ENCODE measurements around the gene MICB. TPM values are rescaled to one million over a fixed set of nuclear protein-coding genes. Genes with fewer than 3 reads are reported as not detected.

MICB gene
- total RNA-seq, 4 donors from 2014 or later, result 2.3 to 9.3 (median 3.8) TPM

DNA sequence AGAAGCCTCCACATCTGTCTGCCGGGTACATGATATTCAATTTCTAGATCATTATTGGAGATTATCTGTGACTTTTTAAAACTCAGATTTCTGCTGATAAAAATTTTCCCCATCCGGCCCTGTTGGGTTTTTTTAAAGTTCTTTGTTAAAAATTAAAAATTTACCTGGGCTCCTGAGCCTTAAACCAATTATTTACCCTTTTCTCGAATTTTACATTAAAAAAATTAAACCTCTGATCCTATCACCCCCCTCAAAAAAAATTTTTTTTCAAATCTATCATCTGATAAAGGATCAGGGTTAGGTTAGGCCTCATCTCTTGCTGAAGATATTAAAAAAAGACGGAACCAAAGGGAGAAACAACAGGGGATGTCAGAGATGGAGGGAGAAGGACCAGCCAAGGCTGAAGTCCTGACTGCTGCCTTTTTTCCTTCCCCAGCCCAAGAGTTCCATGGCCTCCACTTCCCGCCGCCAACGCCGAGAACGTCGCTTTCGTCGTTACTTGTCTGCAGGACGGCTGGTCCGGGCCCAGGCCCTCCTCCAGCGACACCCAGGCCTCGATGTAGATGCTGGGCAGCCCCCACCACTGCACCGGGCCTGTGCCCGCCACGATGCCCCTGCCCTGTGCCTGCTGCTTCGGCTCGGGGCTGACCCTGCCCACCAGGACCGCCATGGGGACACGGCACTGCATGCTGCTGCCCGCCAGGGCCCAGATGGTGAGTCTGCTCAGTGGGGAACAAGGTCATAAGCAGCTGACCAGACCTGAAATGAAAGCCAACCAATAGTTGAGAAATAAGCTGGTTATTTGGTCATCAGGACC lies 50.0 kb downstream of the MICB start:
- TF ChIP-seq, protein P1, sequence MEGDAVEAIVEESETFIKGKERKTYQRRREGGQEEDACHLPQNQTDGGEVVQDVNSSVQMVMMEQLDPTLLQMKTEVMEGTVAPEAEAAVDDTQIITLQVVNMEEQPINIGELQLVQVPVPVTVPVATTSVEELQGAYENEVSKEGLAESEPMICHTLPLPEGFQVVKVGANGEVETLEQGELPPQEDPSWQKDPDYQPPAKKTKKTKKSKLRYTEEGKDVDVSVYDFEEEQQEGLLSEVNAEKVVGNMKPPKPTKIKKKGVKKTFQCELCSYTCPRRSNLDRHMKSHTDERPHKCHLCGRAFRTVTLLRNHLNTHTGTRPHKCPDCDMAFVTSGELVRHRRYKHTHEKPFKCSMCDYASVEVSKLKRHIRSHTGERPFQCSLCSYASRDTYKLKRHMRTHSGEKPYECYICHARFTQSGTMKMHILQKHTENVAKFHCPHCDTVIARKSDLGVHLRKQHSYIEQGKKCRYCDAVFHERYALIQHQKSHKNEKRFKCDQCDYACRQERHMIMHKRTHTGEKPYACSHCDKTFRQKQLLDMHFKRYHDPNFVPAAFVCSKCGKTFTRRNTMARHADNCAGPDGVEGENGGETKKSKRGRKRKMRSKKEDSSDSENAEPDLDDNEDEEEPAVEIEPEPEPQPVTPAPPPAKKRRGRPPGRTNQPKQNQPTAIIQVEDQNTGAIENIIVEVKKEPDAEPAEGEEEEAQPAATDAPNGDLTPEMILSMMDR (IDR thresholded peaks at IDR 0.05; ENCODE audit: low read depth), result no peak

DNA sequence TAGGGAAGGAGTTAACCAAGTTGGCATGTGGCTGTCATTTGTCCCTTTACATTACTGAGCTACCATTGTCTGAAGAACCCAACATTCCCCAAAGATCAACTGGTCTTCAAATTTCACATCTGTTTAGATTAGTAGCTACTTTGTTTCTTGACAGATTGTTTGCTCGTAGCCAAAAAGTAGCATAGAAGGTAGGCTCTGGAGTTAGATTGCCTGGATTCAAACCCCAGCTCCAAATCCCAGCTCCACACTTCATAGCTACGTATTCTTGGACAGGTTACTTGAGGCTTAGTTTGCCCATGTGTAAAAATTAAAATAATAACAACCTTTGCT lies 50.6 kb downstream of the MICB start:
- TF ChIP-seq, protein P1 (IDR thresholded peaks at IDR 0.05; ENCODE audit: low read depth), result no peak

DNA sequence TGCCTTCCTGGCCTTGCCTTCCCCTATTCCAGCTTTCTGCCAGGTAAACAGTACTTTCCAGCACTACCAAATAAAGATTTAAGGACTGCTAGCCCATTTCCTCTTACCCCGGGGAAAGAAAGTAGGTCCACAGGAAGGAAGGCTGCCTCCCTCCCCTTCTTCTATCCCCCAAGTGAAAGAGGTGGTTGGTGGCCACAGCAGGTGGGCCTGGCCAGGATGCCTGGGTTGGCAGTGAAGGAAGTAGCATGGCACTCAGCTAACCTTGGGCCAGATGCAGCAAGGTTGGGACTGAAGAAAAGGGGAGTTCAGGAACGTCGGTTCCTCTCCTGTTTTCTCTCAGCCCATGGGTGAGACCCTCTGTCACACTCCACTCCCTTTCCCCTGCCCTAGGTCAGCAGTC lies 58.4 kb downstream of the MICB start:
- TF ChIP-seq, protein P1 (IDR thresholded peaks at IDR 0.05; ENCODE audit: low read depth), result no peak

DNA sequence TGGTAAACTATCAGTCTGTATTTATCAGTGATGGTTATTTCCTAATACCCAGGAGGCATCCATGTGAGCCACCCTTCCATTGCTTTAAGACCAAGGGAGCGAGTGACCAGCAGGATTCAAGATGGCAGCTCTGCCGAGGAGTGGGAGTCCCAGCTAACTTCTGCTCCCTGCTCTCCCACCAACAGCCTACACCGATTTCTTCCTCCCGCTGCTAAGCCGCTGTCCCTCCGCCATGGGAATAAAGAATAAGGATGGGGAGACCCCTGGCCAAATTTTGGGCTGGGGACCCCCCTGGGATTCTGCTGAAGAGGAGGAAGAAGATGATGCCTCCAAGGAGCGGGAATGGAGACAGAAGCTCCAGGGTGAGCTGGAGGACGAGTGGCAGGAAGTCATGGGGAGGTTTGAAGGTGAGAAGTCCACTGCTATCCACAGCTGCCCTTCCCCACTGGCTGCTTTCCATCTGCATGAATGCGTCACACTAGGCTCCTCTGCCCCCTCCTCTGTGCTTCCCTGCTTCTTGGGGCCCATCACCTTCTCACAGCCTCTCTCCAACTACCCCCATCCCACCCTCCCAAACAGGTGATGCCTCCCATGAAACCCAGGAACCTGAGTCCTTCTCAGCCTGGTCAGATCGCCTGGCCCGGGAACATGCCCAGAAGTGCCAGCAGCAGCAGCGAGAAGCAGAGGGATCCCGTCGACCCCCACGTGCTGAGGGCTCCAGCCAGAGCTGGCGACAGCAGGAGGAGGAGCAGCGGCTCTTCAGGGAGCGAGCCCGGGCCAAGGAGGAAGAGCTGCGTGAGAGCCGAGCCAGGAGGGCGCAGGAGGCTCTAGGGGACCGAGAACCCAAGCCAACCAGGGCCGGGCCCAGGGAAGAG lies 59.7 kb downstream of the MICB start:
- TF ChIP-seq, protein P1 (IDR thresholded peaks at IDR 0.05; ENCODE audit: low read depth), result no peak

DNA sequence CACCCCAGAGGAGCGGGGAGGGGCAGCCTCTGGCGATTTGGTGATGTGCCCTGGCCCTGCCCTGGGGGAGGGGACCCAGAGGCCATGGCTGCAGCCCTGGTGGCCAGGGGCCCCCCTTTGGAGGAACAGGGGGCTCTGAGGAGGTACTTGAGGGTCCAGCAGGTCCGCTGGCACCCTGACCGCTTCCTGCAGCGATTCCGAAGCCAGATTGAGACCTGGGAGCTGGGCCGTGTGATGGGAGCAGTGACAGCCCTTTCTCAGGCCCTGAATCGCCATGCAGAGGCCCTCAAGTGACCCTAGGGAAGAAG lies 60.3 kb downstream of the MICB start:
- TF ChIP-seq, protein P1 (IDR thresholded peaks at IDR 0.05; ENCODE audit: low read depth), result no peak

DNA sequence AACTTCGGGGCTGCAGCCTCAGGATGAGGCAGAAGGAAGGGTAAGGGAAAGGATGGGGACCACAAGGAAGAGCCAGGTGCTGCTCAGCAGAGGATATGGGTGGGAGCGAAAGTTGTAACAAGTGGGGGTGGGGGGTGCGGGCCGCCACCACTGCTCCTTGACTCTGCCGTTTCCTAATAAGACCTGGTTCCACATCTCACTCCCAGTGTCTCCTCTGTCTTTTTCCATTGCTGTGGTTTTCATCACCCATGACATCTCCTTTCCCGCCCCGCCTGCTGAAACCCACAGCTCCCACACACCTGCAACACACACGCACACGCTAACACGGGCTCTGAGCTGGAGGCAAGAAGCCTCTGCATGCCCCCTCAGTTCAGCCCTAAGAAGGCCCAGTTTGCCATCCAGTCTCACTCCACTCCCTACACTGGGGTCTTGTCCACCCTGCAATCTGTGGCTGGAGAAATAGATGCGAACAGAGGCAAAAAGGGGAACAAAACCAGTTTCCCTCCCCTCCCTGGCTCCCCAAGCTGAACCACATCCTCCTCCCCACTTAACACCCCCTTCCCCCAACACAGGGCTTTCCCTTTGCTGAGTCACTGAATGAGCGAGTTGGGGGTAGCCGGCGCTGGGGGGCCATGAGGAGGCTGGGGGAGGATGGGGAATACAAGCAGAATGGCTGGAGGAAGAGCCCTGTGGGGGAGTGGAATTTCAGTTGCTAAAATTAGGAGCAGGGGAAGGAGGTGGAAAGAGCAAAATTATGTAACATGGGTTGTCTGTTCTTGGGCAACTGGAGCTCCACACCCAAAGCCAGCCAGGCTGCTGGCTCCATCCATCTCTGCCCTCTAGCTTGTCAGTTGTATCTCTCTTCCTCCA lies 60.9 kb downstream of the MICB start:
- TF ChIP-seq, protein P1 (IDR thresholded peaks at IDR 0.05; ENCODE audit: low read depth), result no peak

DNA sequence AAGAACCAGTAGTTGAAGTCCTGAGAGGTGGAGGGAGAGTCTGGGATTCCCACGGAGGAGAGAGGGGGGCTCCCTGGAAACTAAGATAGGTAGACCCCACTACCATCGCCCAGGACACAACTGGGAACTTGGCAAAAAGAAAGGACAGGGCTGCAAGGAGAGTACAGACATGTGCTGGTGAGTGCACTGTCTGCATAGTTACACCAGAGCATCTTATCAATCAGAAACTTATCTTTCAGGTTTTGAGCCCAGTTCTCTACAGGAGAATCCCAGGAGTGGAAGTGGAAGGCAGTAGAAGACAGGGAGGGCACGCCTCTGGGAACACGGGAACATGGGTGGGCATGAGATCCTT lies 61.6 kb downstream of the MICB start:
- TF ChIP-seq, protein P1 (IDR thresholded peaks at IDR 0.05; ENCODE audit: low read depth), result no peak

Data from subcutaneous adipose tissue (tissue), 4 donors.